Large intestine (tissue), 12 donors: ENCODE results near the gene CST1. TPM values are rescaled to one million over a fixed set of nuclear protein-coding genes. Genes with fewer than 3 reads are reported as not detected.
"Not testable (repeated sequence)": the region's sequence is repeated elsewhere in the genome, so short reads cannot be mapped to it uniquely, and the experiment has no call there.

Source experiments
- DNase-seq, 2 donors: peaks; one replicate each; pipeline versions ENCODE4 v3.0.0 to v3.0.0-alpha.2; 2013
- H3K27ac ChIP-seq: one replicate; pipeline ENCODE4 v1.5.1; 2013; ENCODE audit warnings: low read length
- H3K27me3 ChIP-seq: 2 replicates; pipeline ENCODE4 v1.6.1; 2013; ENCODE audit warnings: low read length; ENCODE audit not compliant: control insufficient read depth, insufficient read depth
- H3K36me3 ChIP-seq: 2 replicates; pipeline ENCODE4 v1.6.1; 2013; ENCODE audit warnings: low read length; ENCODE audit not compliant: control insufficient read depth, insufficient read depth
- H3K4me1 ChIP-seq: one replicate; pipeline ENCODE4 v1.6.1; 2013; ENCODE audit warnings: low read length; ENCODE audit not compliant: control insufficient read depth, insufficient read depth
- H3K4me3 ChIP-seq: one replicate; pipeline ENCODE4 v1.5.1; 2013; ENCODE audit warnings: low read length
- H3K9me3 ChIP-seq: one replicate; pipeline ENCODE4 v1.6.1; 2013; ENCODE audit warnings: mild to moderate bottlenecking, low read depth, low read length, moderate library complexity; ENCODE audit not compliant: control insufficient read depth
- WGBS: methylation state at CpG from one replicate; pipeline ENCODE4 v1.1.5; 2013; ENCODE audit warnings: low lambda C conversion rate; ENCODE audit not compliant: insufficient coverage; 5-methylcytosine and 5-hydroxymethylcytosine counted together
- long read RNA-seq, 11 donors: transcript quantifications; one replicate each; lab custom pipeline, GENCODE V29; 2026
- polyA plus RNA-seq: library from polyadenylated mRNA; unstranded; fragments of 120-200 nt; gene quantifications from one replicate; pipeline ENCODE4 v1.2.1, GENCODE V29; 2013

Gene CST1
- polyA plus RNA-seq: not detected
- long read RNA-seq, donor 1: 0 reads
- long read RNA-seq, donor 2: 0 reads
- long read RNA-seq, donor 3: 0 reads
- long read RNA-seq, donor 4: 0 reads
- long read RNA-seq, donor 5: 0 reads
- long read RNA-seq, donor 6: 0 reads
- long read RNA-seq, donor 7: 0 reads
- long read RNA-seq, donor 8: 0 reads
- long read RNA-seq, donor 9: 0 reads
- long read RNA-seq, donor 10: 0 reads
- long read RNA-seq, donor 11: 0 reads

DNA sequence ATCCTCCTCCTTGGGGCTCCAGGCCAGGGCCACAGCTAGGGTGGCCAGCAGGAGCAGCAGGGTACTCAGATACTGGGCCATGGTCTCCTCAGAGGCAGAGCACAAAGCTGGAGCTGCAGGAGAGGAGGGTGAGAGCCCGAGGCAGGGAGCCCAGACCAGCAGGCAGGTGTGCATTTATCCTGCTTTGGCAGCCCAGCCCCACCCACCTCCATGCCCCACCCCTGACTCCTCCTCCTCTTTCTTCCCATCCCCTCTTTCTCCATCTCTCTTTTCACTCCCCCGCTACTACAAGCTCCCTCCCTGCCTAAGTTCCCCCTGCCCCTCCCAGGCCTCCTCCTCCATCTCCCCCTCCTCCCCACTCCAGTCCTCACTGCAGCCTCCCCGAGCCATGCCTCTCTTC, at the start of gene CST1:
CST1 (minus strand) TSS at position 150 of the 400 bp plus-strand sequence; CDS start at position 81, 69 bp downstream.
- not testable (repeated sequence) for H3K27ac ChIP-seq, H3K27me3 ChIP-seq, DNase-seq, H3K4me3 ChIP-seq, H3K36me3 ChIP-seq, H3K9me3 ChIP-seq, H3K4me1 ChIP-seq
- no CpG with 5 or more reads among the region's 3 CpGs for WGBS

GRCh38 chr20:23799216-23799847, 48.6 kb upstream of the CST1 start:
- WGBS: 84% methylated on average over 2 of the region's 4 CpGs
- H3K4me1 ChIP-seq, DNase-seq, H3K36me3 ChIP-seq, H3K27ac ChIP-seq, H3K4me3 ChIP-seq, H3K9me3 ChIP-seq, H3K27me3 ChIP-seq: not testable (repeated sequence)

GRCh38 chr20:23795526-23795925, 44.8 kb upstream of the CST1 start:
- DNase-seq: no peak
- Histone ChIP-seq H3K9me3 (no peaks in the 10 kb centered on the region), H3K27ac (no peak overlapping the region), H3K27me3 (no peaks in the 10 kb centered on the region), H3K36me3 (no peaks in the 10 kb centered on the region), H3K4me3 (no peak overlapping the region), H3K4me1 (no peaks in the 10 kb centered on the region)
- WGBS: no CpG with 5 or more reads among the region's 3 CpGs

GRCh38 chr20:23794841-23795240, 44.1 kb upstream of the CST1 start:
- WGBS: no CpG with 5 or more reads among the region's 7 CpGs
- H3K27ac ChIP-seq: no peak overlapping the region
- no peaks in the 10 kb centered on the region for H3K9me3 ChIP-seq
- H3K4me3 ChIP-seq: no peak overlapping the region
- H3K27me3 ChIP-seq: no peaks in the 10 kb centered on the region
- no peaks in the 10 kb centered on the region for H3K4me1 ChIP-seq
- no peak for DNase-seq
- no peaks in the 10 kb centered on the region for H3K36me3 ChIP-seq

DNA sequence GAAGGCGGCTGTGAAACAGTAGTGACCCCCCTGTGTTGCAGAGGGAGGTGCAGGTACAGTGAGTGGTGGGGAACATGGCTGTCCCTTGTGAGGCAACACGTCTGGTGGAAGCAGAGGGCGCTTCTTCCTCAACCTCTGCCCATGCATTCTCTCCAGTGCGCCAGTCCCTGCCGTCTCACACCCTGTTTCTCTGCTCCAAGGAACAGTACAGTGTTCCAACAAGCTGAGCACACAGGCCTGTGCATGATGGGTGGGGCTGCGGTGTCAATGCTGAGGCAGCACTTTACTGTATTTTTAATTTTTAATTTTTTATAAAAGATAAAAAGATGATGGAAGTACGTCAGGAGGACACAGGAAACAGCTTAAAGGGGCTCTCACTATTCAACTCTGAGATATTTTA, 43.3 kb upstream of the CST1 start:
- H3K36me3 ChIP-seq: no peaks in the 10 kb centered on the region
- no peaks in the 10 kb centered on the region for H3K27me3 ChIP-seq
- no peak overlapping the region for H3K4me3 ChIP-seq
- H3K9me3 ChIP-seq: no peaks in the 10 kb centered on the region
- H3K27ac ChIP-seq: no peak overlapping the region
- H3K4me1 ChIP-seq: no peaks in the 10 kb centered on the region
- WGBS: 100% methylated on average over 2 of the region's 7 CpGs
- DNase-seq: no peak

DNA sequence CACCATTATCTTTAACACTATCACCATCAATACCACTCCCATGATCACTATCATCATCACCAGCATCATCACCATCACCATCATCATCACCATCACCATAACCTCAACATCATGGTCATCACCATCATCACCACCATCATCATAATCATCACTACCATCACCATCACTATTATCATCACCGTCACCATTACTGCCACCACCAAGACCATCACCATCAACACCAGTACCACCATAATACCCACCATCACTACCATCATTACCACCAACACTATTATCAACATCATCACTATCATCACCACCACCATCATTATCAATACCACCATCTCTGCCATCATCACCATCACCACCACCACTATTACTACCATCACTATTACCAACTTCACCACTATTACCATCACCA, 32.7 kb upstream of the CST1 start:
- Histone ChIP-seq H3K4me1 (no peaks in the 10 kb centered on the region), H3K27ac (no peak overlapping the region), H3K9me3 (no peaks in the 10 kb centered on the region), H3K27me3 (no peaks in the 10 kb centered on the region), H3K36me3 (no peaks in the 10 kb centered on the region), H3K4me3 (no peak overlapping the region)
- no peak for DNase-seq
- WGBS: no CpG with 5 or more reads among the region's 1 CpG

- no peak overlapping the region for H3K27ac ChIP-seq
- no peaks in the 10 kb centered on the region for H3K4me1 ChIP-seq
- WGBS: 92% methylated on average over 2 of the region's 8 CpGs
- H3K9me3 ChIP-seq: no peaks in the 10 kb centered on the region
- no peak overlapping the region for H3K4me3 ChIP-seq
- no peaks in the 10 kb centered on the region for H3K36me3 ChIP-seq
- DNase-seq: peak in 1 of 2 donors; percentile 16
- H3K27me3 ChIP-seq: no peaks in the 10 kb centered on the region
Observed at GRCh38 chr20:23782366-23782983, 31.7 kb upstream of the CST1 start.

GRCh38 chr20:23778676-23779075, 27.9 kb upstream of the CST1 start:
- not testable (repeated sequence) for H3K4me3 ChIP-seq, H3K9me3 ChIP-seq, H3K27ac ChIP-seq, H3K4me1 ChIP-seq, DNase-seq, H3K36me3 ChIP-seq, H3K27me3 ChIP-seq

GRCh38 chr20:23777380-23777779, 26.6 kb upstream of the CST1 start:
- not testable (repeated sequence) for H3K4me1 ChIP-seq, H3K27ac ChIP-seq, H3K27me3 ChIP-seq, H3K4me3 ChIP-seq, H3K9me3 ChIP-seq, H3K36me3 ChIP-seq, DNase-seq
- no CpG with 5 or more reads among the region's 8 CpGs for whole genome bisulfite sequencing

GRCh38 chr20:23776067-23776771, 25.5 kb upstream of the CST1 start:
- Histone ChIP-seq H3K4me1 (no peaks in the 10 kb centered on the region), H3K36me3 (no peaks in the 10 kb centered on the region), H3K9me3 (no peaks in the 10 kb centered on the region), H3K27ac (no peak overlapping the region), H3K4me3 (no peak overlapping the region), H3K27me3 (no peaks in the 10 kb centered on the region)
- no peak for DNase-seq
- WGBS: no CpG with 5 or more reads among the region's 14 CpGs
